ENCODE measurements around the gene STK35. TPM values are rescaled to one million over a fixed set of nuclear protein-coding genes. Genes with fewer than 3 reads are reported as not detected.

The STK35 gene
- total and polyA plus RNA-seq, 2 of the 13 experiments (the other 11 are each of a cell fraction or from before 2014, with no cell fraction given) = 27.4 to 29.8 TPM

DNA sequence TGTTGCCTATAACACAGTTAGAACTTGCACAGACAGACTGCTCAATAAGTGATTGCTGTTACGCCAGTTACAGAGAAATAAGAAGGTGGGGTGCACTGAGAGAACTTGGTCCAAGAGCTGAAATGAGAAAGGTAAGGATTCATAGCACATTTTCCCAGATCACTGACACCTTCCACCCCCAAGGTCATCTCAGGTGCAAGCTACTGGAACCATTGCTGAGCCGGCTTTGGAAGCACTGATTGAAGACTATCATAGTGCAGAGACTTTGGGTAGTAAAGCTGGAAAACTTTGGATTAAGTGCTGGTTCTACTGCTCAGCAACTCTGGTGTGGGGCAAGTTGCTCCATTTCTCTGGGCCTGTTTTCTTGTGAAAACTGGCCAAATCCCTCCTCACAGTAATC lies 38.1 kb downstream of the STK35 start:
- Histone ChIP-seq H3K27ac (ENCODE audit: extremely low read length, insufficient read depth, low read length) (no peak overlapping the region), H3K4me2 (ENCODE audit: low read depth, low read length) (no peak overlapping the region), H3K9me3 (ENCODE audit: low read length) (no peaks in the 10 kb centered on the region), H3K27me3 (ENCODE audit: control insufficient read depth in 1 of 2, insufficient read depth in 2 of 2, low read length in 2 of 2) (no peaks in the 10 kb centered on the region), H3K4me3 (replicated peaks in 1 of 3; ENCODE audit: insufficient read depth in 1 of 3, low read depth in 2 of 3, low read length in 3 of 3) (no peak overlapping the region), H3K36me3 (replicated peaks in 1 of 2; ENCODE audit: control insufficient read depth in 1 of 2, insufficient read depth in 2 of 2, low read length in 2 of 2) (peaks cover 28 to 81% of the 10 kb centered on the region in 2 experiments), H4K20me1 (ENCODE audit: insufficient read depth, low read length) (peaks cover 31% of the 10 kb centered on the region), H3K4me1 (ENCODE audit: insufficient read depth, low read length) (peaks cover 18% of the 10 kb centered on the region), H3K79me2 (ENCODE audit: insufficient read depth, low read length) (peaks cover 31% of the 10 kb centered on the region), H3K9ac (ENCODE audit: insufficient read depth, low read depth, low read length) (no peak overlapping the region), H2AFZ (ENCODE audit: low read length) (no peak overlapping the region)
- 100% methylated on average over 2 of the region's 2 CpGs for WGBS (ENCODE audit: low lambda C conversion rate)
- FAIRE-seq (no peak), ATAC-seq (no peak), DNase-seq (ENCODE audit: low spot score) (no peak)
- POLR2A ChIA-PET = no interaction called here
- intact Hi-C loops (cut with micrococcal nuclease; ENCODE audit: unreplicated experiment) (no loop called here), in situ Hi-C loops (cut with HindIII; ENCODE audit: extremely low pct_ligation_motif_present, low pct_unique_long_range_greater_than_20kb) (no loop called here)
- TF ChIP-seq MLLT10 (CRISPR knock-in tag; IDR thresholded peaks at IDR 0.05) (no peak), RBM22 (optimal IDR thresholded peaks at IDR 0.05; ENCODE audit: low read length) (peak; percentile 51)
- CTCF ChIA-PET (ENCODE audit: low intra/inter-chr PET ratio, low total read pairs) = no interaction called here
- no TSS peak for BruUV-seq (replicated peaks)

DNA sequence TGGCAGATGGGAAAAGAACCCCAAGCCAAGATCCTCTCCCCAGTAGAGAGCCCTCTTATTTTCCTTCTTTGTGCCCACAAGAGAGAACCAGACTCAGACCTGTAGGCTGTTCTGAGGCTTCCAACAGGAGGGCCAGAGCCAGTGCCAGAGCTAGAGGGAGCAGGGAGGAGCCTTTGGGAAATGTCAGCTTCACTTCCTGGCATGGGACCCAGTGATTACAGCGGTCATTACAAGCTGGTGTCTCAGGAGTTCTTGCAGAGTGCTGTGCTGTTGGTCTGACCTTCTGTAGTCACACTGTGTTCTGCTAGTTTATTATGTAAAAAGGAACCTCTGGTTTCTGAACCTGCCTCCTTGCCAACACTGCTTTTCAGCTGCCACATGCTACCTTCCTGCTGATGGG lies 38.9 kb downstream of the STK35 start:
- FAIRE-seq = no peak
- Histone ChIP-seq H3K9me3 (ENCODE audit: low read length) (no peaks in the 10 kb centered on the region), H3K36me3 (replicated peaks in 1 of 2; ENCODE audit: control insufficient read depth in 1 of 2, insufficient read depth in 2 of 2, low read length in 2 of 2) (peaks cover 35 to 84% of the 10 kb centered on the region in 2 experiments), H4K20me1 (ENCODE audit: insufficient read depth, low read length) (peaks cover 26% of the 10 kb centered on the region), H3K4me2 (ENCODE audit: low read depth, low read length) (no peak overlapping the region), H2AFZ (ENCODE audit: low read length) (no peak overlapping the region), H3K27me3 (ENCODE audit: control insufficient read depth in 1 of 2, insufficient read depth in 2 of 2, low read length in 2 of 2) (no peaks in the 10 kb centered on the region), H3K4me1 (ENCODE audit: insufficient read depth, low read length) (peaks cover 17% of the 10 kb centered on the region), H3K27ac (ENCODE audit: extremely low read length, insufficient read depth, low read length) (no peak overlapping the region), H3K9ac (ENCODE audit: insufficient read depth, low read depth, low read length) (no peak overlapping the region), H3K79me2 (ENCODE audit: insufficient read depth, low read length) (peaks cover 31% of the 10 kb centered on the region), H3K4me3 (replicated peaks in 1 of 3; ENCODE audit: insufficient read depth in 1 of 3, low read depth in 2 of 3, low read length in 3 of 3) (no peak overlapping the region)
- intact Hi-C loops (cut with micrococcal nuclease; ENCODE audit: unreplicated experiment) (no loop called here), in situ Hi-C loops (cut with HindIII; ENCODE audit: extremely low pct_ligation_motif_present, low pct_unique_long_range_greater_than_20kb) (no loop called here)
- ChIA-PET POLR2A (interaction anchor here (1.3 kb wide), 1 partner anchor 37 kb away, joined by 3 read pairs; no protein-coding TSS in a partner anchor), CTCF (ENCODE audit: low intra/inter-chr PET ratio, low total read pairs) (no interaction called here)
- no peak for DNase-seq (ENCODE audit: low spot score)
- 100% methylated on average over 1 of the region's 1 CpG for WGBS (ENCODE audit: low lambda C conversion rate)
- BruUV-seq (replicated peaks) = no TSS peak
- no peak for ATAC-seq
- TF ChIP-seq, protein P1, sequence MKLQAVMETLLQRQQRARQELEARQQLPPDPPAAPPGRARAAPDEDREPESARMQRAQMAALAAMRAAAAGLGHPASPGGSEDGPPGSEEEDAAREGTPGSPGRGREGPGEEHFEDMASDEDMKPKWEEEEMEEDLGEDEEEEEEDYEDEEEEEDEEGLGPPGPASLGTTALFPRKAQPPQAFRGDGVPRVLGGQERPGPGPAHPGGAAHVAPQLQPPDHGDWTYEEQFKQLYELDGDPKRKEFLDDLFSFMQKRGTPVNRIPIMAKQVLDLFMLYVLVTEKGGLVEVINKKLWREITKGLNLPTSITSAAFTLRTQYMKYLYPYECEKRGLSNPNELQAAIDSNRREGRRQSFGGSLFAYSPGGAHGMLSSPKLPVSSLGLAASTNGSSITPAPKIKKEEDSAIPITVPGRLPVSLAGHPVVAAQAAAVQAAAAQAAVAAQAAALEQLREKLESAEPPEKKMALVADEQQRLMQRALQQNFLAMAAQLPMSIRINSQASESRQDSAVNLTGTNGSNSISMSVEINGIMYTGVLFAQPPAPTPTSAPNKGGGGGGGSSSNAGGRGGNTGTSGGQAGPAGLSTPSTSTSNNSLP (IDR thresholded peaks at IDR 0.05; ENCODE audit: low read depth, low read length) = no peak
- TF ChIP-seq POLR2A (IDR thresholded peaks at IDR 0.05; ENCODE audit: insufficient read depth in 1 of 2, low read depth in 2 of 2, low read length in 2 of 2) (0 out of 4 replicates have a peak, but pooled peaks of 1 of the 2 experiments have one; percentile 1), ARHGAP35 (CRISPR knock-in tag; IDR thresholded peaks at IDR 0.05; ENCODE audit: borderline replicate concordance) (no peak), ZBTB46 (CRISPR knock-in tag; IDR thresholded peaks at IDR 0.05; ENCODE audit: borderline replicate concordance) (no peak), TBP (CRISPR knock-in tag; IDR thresholded peaks at IDR 0.05) (no peak)
- TF ChIP-seq, protein P2, sequence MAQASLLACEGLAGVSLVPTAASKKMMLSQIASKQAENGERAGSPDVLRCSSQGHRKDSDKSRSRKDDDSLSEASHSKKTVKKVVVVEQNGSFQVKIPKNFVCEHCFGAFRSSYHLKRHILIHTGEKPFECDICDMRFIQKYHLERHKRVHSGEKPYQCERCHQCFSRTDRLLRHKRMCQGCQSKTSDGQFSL (CRISPR knock-in tag; IDR thresholded peaks at IDR 0.05) = no peak

All from HepG2 (cell line).